NCI-H2107 treated with DMSO at 0.1 percent for 48 hours (cell line): Measurements from ENCODE around the gene CCDC97.
"Not testable (repeated sequence)": the region's sequence is repeated elsewhere in the genome, so short reads cannot be mapped to it uniquely, and the experiment has no call there.

Experiments
- DNase-seq: peaks from one replicate; lab custom pipeline; 2025; ENCODE audit not compliant: unreplicated experiment; lab: John Stamatoyannopoulos, UW

CCDC97 gene

GRCh38 chr19:41310033-41310831 lies at the start of gene CCDC97:
TSS of gene CCDC97 (plus strand) at chr19:41310172. CDS start at chr19:41310311, 139 bp downstream.
- DNase-seq: peak; percentile 65

- DNase-seq: no peak
These were observed 48.3 kb upstream of the CCDC97 start for GRCh38 chr19:41261474-41262190.

GRCh38 chr19:41263042-41263849 lies 46.7 kb upstream of the CCDC97 start:
- peak; percentile 65 for DNase-seq

DNA sequence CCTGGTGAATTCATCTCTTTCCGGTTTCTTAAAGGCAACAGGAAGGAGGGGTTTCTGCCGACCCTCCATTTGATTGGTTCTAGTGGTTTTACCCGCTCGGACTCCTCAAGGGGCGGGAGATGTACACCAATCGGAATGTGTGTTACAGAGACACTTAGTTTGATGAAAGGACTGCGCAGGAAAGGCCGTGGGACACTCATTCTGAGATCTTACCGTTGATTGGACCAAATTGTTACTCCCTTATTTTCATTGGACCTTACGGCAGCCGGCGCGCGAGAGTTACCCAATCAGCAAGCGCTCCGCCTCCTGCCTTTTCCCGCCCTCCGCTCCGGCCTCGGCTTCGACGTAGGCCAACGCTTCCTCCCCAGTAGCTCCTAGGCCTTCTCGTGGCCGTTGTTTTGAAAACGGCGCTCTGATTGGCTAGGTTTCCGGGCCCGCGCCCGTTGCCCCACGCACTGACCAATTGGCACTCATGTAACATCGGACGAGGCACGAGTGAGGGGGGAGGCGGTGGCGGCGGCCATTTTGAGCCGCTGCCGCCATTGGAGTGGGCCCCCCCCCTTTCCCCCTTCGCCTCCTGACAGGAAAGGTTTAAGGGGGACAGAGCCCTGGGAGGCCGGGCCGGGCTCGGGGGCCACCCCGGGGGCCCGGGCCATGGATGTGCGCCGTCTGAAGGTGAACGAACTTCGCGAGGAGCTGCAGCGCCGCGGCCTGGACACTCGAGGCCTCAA lies 46.0 kb upstream of the CCDC97 start, which contains the start of gene HNRNPUL1:
Gene HNRNPUL1, plus strand, starts transcription at position 523 of the 731 bp plus-strand sequence. Its CDS starts 132 bp downstream, at position 655.
- DNase-seq: peak; percentile 99

DNA sequence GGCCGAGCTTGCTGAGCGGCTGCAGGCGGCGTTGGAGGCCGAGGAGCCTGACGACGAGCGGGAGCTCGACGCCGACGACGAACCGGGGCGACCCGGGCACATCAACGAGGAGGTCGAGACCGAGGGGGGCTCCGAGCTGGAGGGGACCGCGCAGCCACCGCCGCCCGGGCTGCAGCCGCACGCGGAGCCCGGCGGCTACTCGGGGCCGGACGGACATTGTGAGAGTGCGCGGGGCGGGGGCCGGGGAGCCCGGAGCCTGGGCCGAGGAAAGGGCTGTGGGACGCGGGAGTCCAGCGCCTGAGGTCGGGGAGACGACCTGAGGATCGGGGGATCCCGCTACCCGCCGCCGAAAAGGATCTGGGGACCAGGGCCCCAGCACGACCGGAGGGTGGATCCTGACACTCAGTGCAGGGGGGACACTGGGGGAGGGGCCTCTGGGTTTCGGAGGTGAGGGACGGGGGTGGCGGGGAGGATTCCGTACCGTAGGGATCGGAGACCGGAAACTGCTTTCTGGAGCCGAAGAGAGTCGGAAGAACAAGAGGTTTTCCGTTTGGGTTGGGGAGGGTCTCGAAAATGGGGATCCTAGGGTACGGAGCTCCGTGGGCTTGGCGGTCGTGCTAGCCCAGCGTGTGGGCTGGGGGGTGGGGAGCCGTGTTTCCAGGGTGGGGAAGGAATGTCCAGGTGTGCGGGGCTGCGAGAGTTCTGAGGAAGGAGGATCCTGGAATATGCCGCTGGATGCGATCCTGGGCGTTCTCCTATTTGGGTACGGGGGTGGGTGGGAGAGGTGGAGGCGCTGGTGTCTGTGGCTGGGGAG lies 45.2 kb upstream of the CCDC97 start:
- peak; percentile 7 for DNase-seq

DNA sequence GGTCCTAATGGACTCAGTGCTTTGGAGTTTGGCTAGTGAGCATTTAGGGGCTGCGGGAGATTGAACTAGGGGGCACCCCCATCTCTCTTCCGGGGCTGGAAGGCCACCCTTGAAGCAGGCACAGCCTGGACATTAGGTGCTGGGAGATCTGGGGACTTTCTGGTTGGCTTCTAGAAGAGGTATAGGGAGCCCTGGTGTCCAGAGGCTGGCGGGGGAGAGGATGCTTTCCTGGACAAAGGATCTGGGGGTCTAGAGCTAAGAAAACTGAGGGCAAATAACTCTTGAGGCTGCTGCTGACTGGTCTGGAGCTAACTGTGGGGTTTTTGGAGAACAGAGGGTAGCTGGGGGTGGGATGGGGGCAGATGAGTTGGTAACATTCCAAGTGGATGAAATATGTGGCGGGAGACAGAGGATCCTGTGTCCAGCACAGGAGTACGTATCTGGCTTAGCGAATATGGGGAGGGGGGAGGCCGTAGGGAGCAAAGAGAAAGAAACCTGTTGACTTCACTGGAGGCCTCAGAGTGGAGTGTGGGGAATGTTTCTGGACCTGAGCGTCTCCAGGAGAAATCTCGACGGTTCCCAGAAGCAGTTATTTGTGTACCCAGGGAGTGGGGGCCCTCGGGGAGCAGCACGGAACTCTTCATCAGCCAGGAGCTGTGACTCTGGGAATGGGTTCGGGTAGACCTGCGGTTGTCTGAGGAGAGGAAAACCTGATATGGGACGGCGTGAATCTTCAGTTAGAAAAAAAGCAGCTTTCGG lies 44.4 kb upstream of the CCDC97 start:
- DNase-seq: peak; percentile 13

- DNase-seq: no peak
These were observed 40.9 kb upstream of the CCDC97 start for GRCh38 chr19:41269055-41269454.

- no peak for DNase-seq
These were observed 40.4 kb upstream of the CCDC97 start for GRCh38 chr19:41269571-41269970.

- DNase-seq: no peak
These were observed 36.9 kb upstream of the CCDC97 start for GRCh38 chr19:41273076-41273475.

GRCh38 chr19:41274802-41275201 lies 35.2 kb upstream of the CCDC97 start:
- no peak for DNase-seq

DNA sequence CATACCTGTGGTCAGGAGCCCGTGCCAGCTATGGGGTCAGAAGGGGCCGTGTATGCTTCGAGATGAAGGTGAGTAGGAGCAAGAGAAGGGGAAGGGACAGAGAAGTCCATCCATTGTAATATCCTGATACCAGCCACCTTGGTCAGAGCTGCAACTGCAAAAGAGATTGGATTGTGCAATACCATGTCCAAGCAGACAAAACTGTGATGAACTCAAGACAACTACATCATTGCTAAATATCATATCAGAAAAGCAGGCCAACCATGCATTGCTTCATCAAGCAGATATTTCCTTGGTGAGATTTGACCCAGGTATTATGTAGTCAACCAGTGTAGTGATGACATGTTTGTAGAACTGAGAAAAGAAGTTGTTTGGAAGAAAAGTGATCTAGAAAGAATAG lies 33.7 kb upstream of the CCDC97 start:
- DNase-seq: no peak

- DNase-seq: no peak
These were observed 31.5 kb upstream of the CCDC97 start for GRCh38 chr19:41278478-41278877.

DNA sequence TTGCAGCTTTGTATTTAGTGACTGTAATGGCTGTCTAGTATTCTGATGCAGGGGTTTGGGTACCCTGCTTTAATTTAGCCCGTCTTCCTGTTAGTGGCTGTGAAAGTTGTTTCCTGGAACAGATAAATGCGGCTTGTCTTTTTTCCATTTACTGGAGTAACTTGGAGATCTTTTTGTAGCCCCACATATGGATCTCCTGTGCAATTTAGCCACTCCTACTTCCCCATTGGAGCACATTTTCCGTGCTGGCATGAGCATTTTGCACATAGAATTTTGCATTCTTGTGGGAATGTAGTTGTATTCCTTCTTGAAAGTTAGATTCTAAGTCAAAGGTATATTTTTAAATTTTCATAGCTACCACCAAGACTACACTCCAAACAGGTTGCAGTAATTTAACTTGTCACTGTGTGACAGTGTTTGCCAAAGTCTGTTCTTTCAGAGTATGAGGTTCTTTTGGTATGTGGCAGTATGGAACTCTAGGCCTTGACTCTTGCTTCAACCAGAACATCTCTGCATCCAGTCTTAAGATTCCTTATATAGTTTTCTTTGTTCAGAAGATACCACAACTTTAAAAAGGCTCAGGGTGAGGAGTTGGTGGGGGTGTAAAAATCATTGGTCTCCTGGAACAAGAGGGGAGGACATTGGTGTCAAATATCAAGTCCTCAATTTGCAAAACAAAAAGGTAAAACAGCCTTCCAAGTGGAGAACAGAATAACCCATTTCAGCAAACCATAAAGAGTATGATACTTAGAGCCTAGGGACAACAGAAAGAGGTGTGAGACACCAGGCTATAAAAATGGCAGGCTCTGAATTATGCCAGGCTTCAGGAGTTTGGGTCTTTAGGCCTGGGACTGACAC lies 21.1 kb upstream of the CCDC97 start:
- no peak for DNase-seq

- DNase-seq: not testable (repeated sequence)
These were observed 20.2 kb upstream of the CCDC97 start for GRCh38 chr19:41289814-41290213.

DNA sequence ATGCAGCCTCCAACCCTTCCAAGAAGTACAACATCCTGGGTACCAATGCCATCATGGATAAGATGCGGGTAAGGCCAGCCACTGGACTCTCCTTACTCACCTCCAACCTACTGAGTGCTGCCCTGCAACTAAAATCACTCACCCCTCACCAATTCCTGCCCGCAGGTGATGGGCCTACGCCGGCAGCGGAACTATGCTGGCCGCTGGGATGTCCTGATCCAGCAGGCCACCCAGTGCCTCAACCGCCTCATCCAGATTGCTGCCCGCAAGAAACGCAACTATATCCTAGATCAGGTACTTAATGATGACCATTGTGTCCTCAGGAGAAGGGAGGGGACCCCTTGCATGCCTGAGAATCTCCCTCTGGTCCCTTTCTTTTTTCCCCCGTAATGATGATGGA lies 15.6 kb upstream of the CCDC97 start:
- DNase-seq: no peak

GRCh38 chr19:41295499-41295898 lies 14.5 kb upstream of the CCDC97 start:
- DNase-seq: no peak

DNA sequence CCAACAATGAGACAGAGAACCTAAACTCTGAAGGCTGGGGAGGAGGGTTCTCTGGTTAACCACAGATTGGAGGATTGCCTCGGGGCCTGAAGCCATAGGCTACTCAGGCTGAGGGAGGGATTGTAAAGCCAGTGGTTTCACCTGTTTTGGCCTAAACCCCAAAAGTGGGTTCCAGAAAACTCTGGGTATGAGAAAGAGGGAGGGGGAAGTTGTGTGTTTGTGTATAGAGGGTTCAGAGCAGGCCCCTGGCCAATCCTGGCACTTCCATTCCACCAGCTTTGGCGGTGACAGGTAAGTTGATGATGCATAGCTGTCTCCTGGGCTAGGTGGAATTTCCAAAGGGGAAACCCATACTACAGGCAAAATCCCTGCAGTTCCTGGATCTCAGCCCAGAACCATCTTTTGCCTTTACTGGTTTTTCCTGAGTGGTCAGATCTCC lies 13.5 kb upstream of the CCDC97 start:
- DNase-seq: no peak
